HG03457 (cell line): Measurements from ENCODE around the gene KRTAP1-1.
"Not testable (repeated sequence)": the region's sequence is repeated elsewhere in the genome, so short reads cannot be mapped to it uniquely, and the experiment has no call there.

Experiments
- ATAC-seq: cut with Tn5 transposase; IDR thresholded peaks from one replicate; pipeline ENCODE4 v1.9.1; 2021; ENCODE audit warnings: moderate number of reproducible peaks; ENCODE audit not compliant: unreplicated experiment

The KRTAP1-1 gene

GRCh38 chr17:41013181-41013580, 28.1 kb downstream of the KRTAP1-1 start:
- no peak for ATAC-seq

DNA sequence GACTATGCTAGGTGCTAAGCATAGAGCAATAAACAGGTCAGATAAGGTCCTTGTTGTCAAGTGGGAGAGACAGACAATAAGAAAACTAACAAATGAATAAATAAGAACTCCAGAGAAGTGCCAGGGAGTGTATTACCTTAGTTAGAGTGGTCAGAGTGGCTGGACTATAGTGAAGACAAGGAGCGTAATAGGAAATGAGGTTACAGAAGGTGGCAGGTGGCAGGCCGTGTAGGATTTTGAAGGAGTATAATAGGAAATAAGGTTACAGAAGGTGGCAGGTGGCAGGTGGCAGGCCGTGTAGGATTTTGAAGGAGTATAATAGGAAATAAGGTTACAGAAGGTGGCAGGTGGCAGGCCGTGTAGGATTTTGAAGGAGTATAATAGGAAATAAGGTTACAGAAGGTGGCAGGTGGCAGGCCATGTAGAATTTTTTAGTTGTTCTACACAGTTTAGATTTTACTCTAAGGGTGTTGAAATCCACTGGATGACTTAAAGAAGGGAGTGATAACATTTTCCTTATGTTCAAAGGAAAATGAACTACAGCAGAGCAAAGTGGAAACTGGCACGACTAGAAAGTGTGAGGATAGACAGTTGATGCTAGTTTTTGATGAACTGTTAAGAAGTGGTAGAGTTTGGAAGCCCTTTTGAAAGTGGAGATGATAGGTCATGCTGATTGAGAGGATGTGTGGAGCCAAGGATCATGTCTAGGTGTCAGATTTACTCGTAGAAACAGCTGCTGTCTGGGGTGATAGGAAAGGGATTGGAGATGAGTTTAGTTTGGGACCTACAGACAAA, 28.7 kb downstream of the KRTAP1-1 start:
- ATAC-seq = no peak

GRCh38 chr17:41010441-41010840, 30.8 kb downstream of the KRTAP1-1 start:
- no peak for ATAC-seq

GRCh38 chr17:41009936-41010335, 31.3 kb downstream of the KRTAP1-1 start:
- ATAC-seq = no peak

DNA sequence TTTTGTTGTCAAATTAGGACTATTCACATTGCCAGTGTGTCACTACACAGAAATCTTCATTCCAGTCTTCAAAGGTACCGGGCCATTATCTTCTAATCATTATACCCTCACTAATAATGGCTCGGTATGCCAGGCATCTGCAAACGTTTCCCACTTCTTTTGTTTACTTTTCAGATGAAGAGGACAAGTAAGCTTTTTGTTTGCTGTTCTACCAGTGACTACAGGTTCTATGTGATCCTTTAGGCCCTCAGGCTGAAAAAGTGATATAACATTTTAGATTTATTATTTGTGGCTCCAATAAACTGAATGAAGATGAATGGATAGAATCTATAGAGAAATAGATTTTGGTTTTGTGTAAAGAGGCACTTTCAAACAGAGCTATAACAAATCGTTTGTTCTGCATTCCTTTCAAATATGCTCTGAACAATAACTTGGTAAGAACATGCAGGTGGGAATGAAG, 31.9 kb downstream of the KRTAP1-1 start:
- ATAC-seq = no peak

DNA sequence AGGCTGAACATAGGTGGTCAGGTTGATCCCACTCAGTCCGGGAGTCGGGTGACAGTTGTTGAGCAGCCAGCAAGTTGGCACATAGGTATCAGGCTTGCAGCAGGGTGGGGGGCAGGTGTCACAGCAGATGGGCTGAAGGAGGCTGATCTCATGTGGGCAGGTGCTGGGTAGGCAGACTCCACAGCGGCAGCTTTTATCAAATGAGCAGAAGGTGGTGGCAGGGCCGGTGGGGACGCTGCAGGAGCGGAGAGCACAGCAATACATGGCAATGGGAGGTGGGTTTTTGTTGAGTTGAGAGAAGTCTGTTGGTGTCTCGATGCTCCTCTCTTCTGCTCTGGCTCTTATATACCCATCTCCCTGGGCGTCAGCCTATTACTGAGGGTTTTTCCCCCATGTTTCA, 32.4 kb downstream of the KRTAP1-1 start, which contains the start of gene KRTAP3-1:
TSS of gene KRTAP3-1 (minus strand) at position 318 of the 400 bp plus-strand sequence. CDS start at position 264, 54 bp downstream.
- no peak for ATAC-seq

DNA sequence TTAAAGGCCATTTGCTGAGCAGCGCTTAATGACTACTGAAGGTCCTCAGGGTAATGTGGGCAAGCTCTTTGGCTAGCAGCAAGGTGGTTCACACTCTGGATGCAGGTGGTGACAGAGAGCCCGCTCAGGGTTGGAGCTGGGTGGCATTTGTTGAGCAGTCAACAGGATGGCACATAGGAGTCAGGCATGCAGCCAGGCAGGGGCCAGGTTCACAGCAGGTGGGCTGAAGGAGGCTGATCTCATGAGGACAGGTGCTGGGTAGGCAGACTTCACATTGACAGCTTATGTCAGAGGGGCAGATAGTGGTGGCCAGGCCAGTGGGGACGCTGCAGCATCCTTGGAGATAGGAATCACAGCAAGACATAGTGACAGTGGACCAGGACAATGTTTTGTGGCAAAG, 36.9 kb downstream of the KRTAP1-1 start:
- no peak for ATAC-seq

DNA sequence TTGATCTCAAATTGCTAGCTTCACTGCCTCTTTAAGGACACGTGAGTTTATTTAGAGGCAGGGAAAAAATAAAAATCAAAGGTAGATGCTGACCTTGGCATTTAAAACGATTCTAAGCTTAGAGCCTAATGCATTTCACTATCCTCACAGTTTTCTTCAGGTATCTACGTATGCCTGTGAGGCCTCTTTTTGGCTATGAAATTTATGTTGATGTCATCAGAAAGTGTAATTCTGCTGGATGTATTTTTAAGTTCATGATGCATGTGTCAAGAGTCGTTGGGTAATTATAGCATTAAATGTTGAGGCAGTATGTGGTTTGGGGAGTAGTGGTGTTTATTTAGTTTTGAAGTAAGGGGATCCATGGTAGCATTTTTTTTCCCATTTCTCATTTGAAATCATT, 37.3 kb downstream of the KRTAP1-1 start:
- no peak for ATAC-seq

- ATAC-seq = no peak
These were observed 38.4 kb downstream of the KRTAP1-1 start for GRCh38 chr17:41002814-41003213.

DNA sequence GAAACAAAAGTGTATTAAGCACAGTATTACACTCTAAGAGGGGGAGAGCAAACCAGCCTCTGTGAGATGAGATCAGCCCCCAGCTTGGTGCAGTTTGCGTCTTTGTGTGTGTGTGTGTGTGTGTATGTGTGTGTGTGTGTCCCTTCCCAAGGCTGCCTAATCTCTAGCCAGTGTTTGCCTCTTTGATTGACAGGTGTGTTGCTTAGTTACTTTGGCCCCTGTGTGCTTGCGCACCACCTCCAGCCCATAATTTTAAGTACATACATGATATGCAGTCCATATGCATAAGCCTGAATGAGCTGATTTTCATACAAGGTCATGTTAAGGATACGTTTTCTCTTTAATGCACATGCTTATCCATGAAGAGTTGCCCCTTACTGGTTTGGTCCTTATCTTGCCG, 39.5 kb downstream of the KRTAP1-1 start:
- ATAC-seq = no peak

DNA sequence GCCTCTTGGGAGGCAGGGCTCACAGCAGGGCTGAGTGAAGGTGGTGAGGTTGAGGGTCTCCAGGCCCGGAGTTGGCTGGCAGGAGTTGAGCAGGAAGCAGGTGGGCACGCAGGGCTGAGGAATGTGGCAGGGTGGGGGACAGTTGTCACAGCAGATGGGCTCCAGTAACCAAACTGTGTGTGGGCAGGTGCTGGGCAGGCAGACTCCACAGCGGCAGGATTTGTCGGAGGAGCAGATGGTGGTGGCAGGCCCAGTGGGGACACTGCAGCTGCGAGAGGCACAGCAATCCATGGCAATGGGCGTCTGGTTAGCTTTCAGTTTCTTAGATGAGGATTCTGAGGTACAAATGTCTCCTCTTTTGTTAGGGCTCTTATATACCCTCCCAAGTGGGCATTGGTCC, 41.7 kb downstream of the KRTAP1-1 start, which contains the start of gene KRTAP3-2:
TSS of gene KRTAP3-2 (minus strand) at position 344 of the 400 bp plus-strand sequence. CDS start at position 291, 53 bp downstream.
- ATAC-seq = not testable (repeated sequence)

GRCh38 chr17:40997361-40997760, 43.9 kb downstream of the KRTAP1-1 start:
- ATAC-seq = no peak

GRCh38 chr17:40996829-40997228, 44.4 kb downstream of the KRTAP1-1 start:
- no peak for ATAC-seq

DNA sequence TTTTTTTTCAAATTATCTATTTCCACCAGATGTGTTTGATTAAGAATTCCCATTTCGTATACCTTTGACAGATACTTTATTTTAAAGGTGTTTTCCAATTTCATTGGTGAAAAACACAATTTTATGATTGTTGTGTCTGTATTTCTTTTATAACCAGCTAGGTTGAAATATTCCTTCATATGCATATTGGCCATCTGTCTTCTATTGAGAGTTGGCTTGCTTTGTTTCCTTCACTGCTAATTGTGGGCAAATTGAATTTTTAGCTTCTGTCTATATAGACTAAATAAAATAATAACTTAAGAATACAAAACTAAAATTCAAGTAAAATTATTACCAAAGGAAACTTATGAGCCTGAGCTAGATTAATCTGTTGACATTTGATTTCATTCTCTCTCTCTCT, 46.1 kb downstream of the KRTAP1-1 start:
- no peak for ATAC-seq

DNA sequence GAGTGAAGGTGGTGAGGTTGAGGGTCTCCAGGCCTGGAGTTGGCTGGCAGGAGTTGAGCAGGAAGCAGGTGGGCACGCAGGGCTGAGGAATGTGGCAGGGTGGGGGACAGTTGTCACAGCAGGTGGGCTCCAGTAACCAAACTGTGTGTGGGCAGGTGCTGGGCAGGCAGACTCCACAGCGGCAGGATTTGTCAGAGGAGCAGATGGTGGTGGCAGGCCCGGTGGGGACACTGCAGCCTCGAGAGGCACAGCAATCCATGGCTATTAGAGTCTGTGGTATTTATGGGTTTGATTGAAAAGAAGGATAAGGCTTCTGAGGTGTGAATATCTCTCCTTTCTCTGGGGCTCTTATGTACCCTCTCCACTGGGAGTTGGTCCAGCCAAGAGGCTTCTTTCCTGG, 47.4 kb downstream of the KRTAP1-1 start, which contains the start of gene KRTAP3-3:
TSS of gene KRTAP3-3 (minus strand) at position 326 of the 400 bp plus-strand sequence. CDS start at position 259, 67 bp downstream.
- ATAC-seq = no peak

DNA sequence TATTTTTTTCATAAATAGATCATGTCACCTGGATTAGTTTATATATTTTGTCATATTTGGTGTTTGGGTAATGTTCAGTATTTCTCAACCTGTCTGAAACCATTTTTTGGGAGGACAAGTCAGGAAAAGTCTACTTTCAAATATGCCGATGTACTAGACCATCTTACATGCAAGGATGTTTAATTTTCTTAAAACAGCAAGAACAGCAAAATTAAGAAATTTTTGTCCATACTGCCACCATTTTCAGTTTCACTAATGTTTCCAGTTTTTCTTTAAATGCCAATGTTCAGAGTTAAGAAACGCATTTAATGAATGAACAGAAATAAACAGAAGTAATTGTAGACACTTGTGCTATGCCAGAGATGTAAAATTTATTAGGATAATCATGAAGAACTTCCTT, 48.2 kb downstream of the KRTAP1-1 start:
- ATAC-seq = no peak

DNA sequence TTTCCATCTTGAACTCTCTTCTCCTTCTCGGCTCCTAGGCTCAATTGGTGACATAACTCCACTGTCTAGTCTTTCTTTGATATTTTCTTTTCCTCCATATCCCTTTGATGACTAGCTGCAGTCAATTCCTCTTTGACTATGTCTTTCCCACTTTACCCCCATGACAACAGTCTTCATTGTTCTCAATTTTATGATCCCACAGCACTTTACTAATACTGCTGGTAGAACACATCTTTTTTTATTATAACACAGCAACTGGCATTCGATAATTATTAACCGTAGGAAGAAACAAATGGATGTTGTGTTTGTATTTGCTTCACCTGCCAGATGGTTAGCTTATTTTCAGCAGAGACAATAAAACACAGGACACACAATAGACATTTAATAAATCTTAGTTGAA, 48.6 kb downstream of the KRTAP1-1 start:
- ATAC-seq = no peak
